Measurements from ENCODE around the gene KCNQ1.
"Not testable (repeated sequence)": the region's sequence is repeated elsewhere in the genome, so short reads cannot be mapped to it uniquely, and the experiment has no call there.

The KCNQ1 gene

DNA sequence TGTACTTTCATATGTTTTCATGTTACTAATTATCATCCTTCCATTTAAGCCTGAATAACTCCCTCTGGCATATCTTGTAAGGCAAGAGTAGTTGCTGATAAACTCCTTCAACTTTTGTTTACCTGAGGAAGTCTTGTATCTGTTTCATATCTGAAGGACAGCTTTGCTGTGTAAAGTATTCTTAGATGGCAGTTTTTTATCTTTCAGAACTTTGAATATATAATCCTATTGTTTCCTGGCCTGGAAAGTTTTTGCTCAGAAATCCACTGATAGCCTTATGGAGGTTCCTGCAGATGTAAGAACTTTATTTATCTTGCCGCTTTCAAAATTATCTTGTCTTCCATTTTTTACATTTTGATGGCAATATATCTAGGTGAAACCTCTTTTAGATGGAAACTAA lies 185.9 kb downstream of the KCNQ1 start:
- peaks cover 8% of the 10 kb centered on the region; the same call in 1 of the 2 replicates for H3K9me3 ChIP-seq (ENCODE audit: insufficient read depth, low read length)
- no peaks in the 10 kb centered on the region for H3K27me3 ChIP-seq (ENCODE audit: low read length)
- no peak overlapping the region for H2AFZ ChIP-seq (ENCODE audit: low read depth, low read length, severe bottlenecking)
- no peak overlapping the region for H3K4me3 ChIP-seq (ENCODE audit: insufficient read depth, low read length, poor library complexity, severe bottlenecking)
- no peaks in the 10 kb centered on the region for H3K79me2 ChIP-seq (ENCODE audit: insufficient read depth, low read length)
- no peak overlapping the region for H3K9ac ChIP-seq (ENCODE audit: low read length)
- no peaks in the 10 kb centered on the region for H4K20me1 ChIP-seq (ENCODE audit: low read depth, low read length)
- no peaks in the 10 kb centered on the region for H3F3A ChIP-seq (ENCODE audit: insufficient read depth)
- H3K36me3 ChIP-seq (ENCODE audit: low read length): no peaks in the 10 kb centered on the region
- H3K9me2 ChIP-seq (replicated peaks; ENCODE audit: insufficient read depth, low read length): no peaks in the 10 kb centered on the region
- H3K4me2 ChIP-seq (ENCODE audit: low read depth, low read length, poor library complexity, severe bottlenecking): no peak overlapping the region
- no peak overlapping the region for H3K27ac ChIP-seq (ENCODE audit: low read depth, low read length)
- TF ChIP-seq, protein P1, sequence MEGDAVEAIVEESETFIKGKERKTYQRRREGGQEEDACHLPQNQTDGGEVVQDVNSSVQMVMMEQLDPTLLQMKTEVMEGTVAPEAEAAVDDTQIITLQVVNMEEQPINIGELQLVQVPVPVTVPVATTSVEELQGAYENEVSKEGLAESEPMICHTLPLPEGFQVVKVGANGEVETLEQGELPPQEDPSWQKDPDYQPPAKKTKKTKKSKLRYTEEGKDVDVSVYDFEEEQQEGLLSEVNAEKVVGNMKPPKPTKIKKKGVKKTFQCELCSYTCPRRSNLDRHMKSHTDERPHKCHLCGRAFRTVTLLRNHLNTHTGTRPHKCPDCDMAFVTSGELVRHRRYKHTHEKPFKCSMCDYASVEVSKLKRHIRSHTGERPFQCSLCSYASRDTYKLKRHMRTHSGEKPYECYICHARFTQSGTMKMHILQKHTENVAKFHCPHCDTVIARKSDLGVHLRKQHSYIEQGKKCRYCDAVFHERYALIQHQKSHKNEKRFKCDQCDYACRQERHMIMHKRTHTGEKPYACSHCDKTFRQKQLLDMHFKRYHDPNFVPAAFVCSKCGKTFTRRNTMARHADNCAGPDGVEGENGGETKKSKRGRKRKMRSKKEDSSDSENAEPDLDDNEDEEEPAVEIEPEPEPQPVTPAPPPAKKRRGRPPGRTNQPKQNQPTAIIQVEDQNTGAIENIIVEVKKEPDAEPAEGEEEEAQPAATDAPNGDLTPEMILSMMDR (IDR thresholded peaks at IDR 0.05; ENCODE audit: insufficient read depth, low read length, poor library complexity, severe bottlenecking): no peak
- TF ChIP-seq EZH2phosphoT487 (conservative IDR thresholded peaks at IDR 0.05; ENCODE audit: low read length): no peak

DNA sequence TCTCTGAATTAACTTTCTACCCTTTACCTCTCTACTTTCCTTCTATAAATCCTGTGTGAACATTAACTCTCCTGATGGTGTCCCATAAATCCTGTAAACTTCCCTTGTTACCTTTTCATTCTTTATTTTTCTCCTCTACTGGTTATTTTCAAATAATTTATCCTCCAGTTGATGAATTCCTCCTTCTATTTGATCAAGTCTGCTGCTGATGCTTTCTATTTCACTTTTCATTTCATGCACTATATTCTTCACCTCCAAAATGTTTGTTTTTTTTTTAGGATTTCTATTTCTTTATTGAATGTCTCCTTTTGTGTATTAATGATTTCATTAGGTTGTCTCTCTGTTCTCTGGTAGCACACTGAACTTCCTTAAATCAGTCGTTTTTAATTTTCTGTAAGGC lies 186.4 kb downstream of the KCNQ1 start:
- no peak overlapping the region for H3K27ac ChIP-seq (ENCODE audit: low read depth, low read length)
- H3K79me2 ChIP-seq (ENCODE audit: insufficient read depth, low read length): no peaks in the 10 kb centered on the region
- no peak overlapping the region for H3K4me2 ChIP-seq (ENCODE audit: low read depth, low read length, poor library complexity, severe bottlenecking)
- H4K20me1 ChIP-seq (ENCODE audit: low read depth, low read length): no peaks in the 10 kb centered on the region
- TF ChIP-seq EZH2phosphoT487 (conservative IDR thresholded peaks at IDR 0.05; ENCODE audit: low read length): no peak
- TF ChIP-seq, protein P1 (IDR thresholded peaks at IDR 0.05; ENCODE audit: insufficient read depth, low read length, poor library complexity, severe bottlenecking): no peak
- peaks cover 8% of the 10 kb centered on the region; the same call in 1 of the 2 replicates for H3K9me3 ChIP-seq (ENCODE audit: insufficient read depth, low read length)
- no peaks in the 10 kb centered on the region for H3K27me3 ChIP-seq (ENCODE audit: low read length)
- no peak overlapping the region for H2AFZ ChIP-seq (ENCODE audit: low read depth, low read length, severe bottlenecking)
- H3K9ac ChIP-seq (ENCODE audit: low read length): no peak overlapping the region
- no peaks in the 10 kb centered on the region for H3F3A ChIP-seq (ENCODE audit: insufficient read depth)
- H3K4me3 ChIP-seq (ENCODE audit: insufficient read depth, low read length, poor library complexity, severe bottlenecking): no peak overlapping the region
- no peaks in the 10 kb centered on the region for H3K36me3 ChIP-seq (ENCODE audit: low read length)
- no peaks in the 10 kb centered on the region for H3K9me2 ChIP-seq (replicated peaks; ENCODE audit: insufficient read depth, low read length)

DNA sequence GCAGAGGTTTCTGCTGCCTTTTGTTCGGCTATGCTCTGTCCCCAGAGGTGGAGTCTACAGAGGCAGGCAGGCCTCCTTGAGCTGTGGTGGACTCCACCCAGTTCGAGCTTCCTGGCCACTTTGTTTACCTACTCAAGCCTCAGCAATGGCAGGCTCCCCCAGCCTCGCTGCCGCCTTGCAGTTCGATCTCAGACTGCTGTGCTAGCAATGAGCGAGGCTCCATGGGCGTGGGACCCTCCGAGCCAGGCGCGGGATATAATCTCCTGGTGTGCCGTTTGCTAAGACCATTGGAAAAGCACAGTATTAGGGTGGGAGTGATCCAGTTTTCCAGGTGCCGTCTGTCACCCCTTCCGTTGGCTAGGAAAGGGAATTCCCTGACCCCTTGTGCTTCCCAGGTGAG lies 195.0 kb downstream of the KCNQ1 start:
- not testable (repeated sequence) for H3K27ac ChIP-seq (ENCODE audit: low read depth, low read length); H3K9me2 ChIP-seq (replicated peaks; ENCODE audit: insufficient read depth, low read length); H3K9ac ChIP-seq (ENCODE audit: low read length); H3K4me2 ChIP-seq (ENCODE audit: low read depth, low read length, poor library complexity, severe bottlenecking); H3K27me3 ChIP-seq (ENCODE audit: low read length); H3K9me3 ChIP-seq (ENCODE audit: insufficient read depth, low read length); H3F3A ChIP-seq (ENCODE audit: insufficient read depth); H3K4me3 ChIP-seq (ENCODE audit: insufficient read depth, low read length, poor library complexity, severe bottlenecking); H2AFZ ChIP-seq (ENCODE audit: low read depth, low read length, severe bottlenecking); H4K20me1 ChIP-seq (ENCODE audit: low read depth, low read length); H3K36me3 ChIP-seq (ENCODE audit: low read length); H3K79me2 ChIP-seq (ENCODE audit: insufficient read depth, low read length)

DNA sequence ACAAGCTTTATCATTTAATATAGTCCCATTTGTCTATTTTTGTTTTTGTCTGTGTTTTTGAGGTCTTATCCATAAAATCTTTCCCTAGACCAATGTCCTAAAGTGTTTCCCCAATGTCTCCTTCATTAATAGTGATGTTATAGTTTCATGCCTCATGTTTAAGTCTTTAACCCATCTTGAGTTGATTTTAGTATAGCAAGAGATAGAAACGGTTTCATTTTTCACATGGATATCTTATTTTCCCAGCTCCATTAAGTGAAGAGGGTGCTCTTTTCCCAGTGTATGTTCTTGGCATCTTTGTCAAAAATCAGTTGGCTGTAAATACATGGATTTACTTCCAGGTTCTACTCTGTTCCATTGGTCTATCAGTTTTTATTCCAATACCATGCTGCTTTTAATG lies 196.8 kb downstream of the KCNQ1 start:
- H3K4me2 ChIP-seq (ENCODE audit: low read depth, low read length, poor library complexity, severe bottlenecking): no peak overlapping the region
- no peaks in the 10 kb centered on the region for H4K20me1 ChIP-seq (ENCODE audit: low read depth, low read length)
- H3K9ac ChIP-seq (ENCODE audit: low read length): no peak overlapping the region
- H3K27me3 ChIP-seq (ENCODE audit: low read length): no peaks in the 10 kb centered on the region
- no peaks in the 10 kb centered on the region for H3K36me3 ChIP-seq (ENCODE audit: low read length)
- no peaks in the 10 kb centered on the region for H3K9me2 ChIP-seq (replicated peaks; ENCODE audit: insufficient read depth, low read length)
- no peaks in the 10 kb centered on the region for H3F3A ChIP-seq (ENCODE audit: insufficient read depth)
- H3K9me3 ChIP-seq (ENCODE audit: insufficient read depth, low read length): 0 out of 2 replicates have a peak, but pooled peaks cover 5% of the 10 kb centered on the region
- H3K4me3 ChIP-seq (ENCODE audit: insufficient read depth, low read length, poor library complexity, severe bottlenecking): no peak overlapping the region
- H2AFZ ChIP-seq (ENCODE audit: low read depth, low read length, severe bottlenecking): no peak overlapping the region
- H3K27ac ChIP-seq (ENCODE audit: low read depth, low read length): no peak overlapping the region
- TF ChIP-seq, protein P1 (IDR thresholded peaks at IDR 0.05; ENCODE audit: insufficient read depth, low read length, poor library complexity, severe bottlenecking): no peak
- TF ChIP-seq EZH2phosphoT487 (conservative IDR thresholded peaks at IDR 0.05; ENCODE audit: low read length): no peak
- no peaks in the 10 kb centered on the region for H3K79me2 ChIP-seq (ENCODE audit: insufficient read depth, low read length)
